GM12865 (cell line): ENCODE data around the gene SHCBP1.

Source experiments
- DNase-seq: peaks from one replicate; pipeline ENCODE4 v3.0.0; 2010; ENCODE audit warnings: low read depth
- H3K4me3 ChIP-seq: 2 replicates; pipeline ENCODE4 v1.5.1; 2011; ENCODE audit warnings: mild to moderate bottlenecking, low read depth, low read length, control low read depth
- CTCF ChIP-seq: IDR thresholded peaks from 2 replicates; pipeline ENCODE4 v1.5.1; 2011; ENCODE audit warnings: low read length, control low read depth, low read depth, inconsistent platforms; ENCODE audit not compliant: insufficient read depth; ENCODE audit errors: missing control alignments

Gene SHCBP1

GRCh38 chr16:46607529-46607928 lies 13.7 kb downstream of the SHCBP1 start:
- peak; percentile 55 for DNase-seq
- H3K4me3 ChIP-seq: no peak overlapping the region
- peak; percentile 14 for TF ChIP-seq CTCF

GRCh38 chr16:46606231-46606630 lies 14.9 kb downstream of the SHCBP1 start:
- no peak for DNase-seq
- no peak for TF ChIP-seq CTCF
- no peak overlapping the region for H3K4me3 ChIP-seq

GRCh38 chr16:46591257-46591656 lies 29.9 kb downstream of the SHCBP1 start:
- H3K4me3 ChIP-seq: no peak overlapping the region
- no peak for TF ChIP-seq CTCF
- no peak for DNase-seq

- no peak for DNase-seq
These were observed 35.1 kb downstream of the SHCBP1 start for GRCh38 chr16:46586011-46586577.

GRCh38 chr16:46583036-46583435 lies 38.1 kb downstream of the SHCBP1 start:
- TF ChIP-seq CTCF: no peak
- no peak for DNase-seq
- no peak overlapping the region for H3K4me3 ChIP-seq

More at GRCh38 chr16:46586011-46586577, 35.1 kb downstream of the SHCBP1 start:
- TF ChIP-seq CTCF: no peak
- H3K4me3 ChIP-seq: no peak overlapping the region

GRCh38 chr16:46582313-46582712 lies 38.9 kb downstream of the SHCBP1 start:
- TF ChIP-seq CTCF: no peak
- no peak for DNase-seq
- H3K4me3 ChIP-seq: no peak overlapping the region

GRCh38 chr16:46577988-46578579 lies 43.1 kb downstream of the SHCBP1 start:
- DNase-seq: no peak
- no peak overlapping the region for H3K4me3 ChIP-seq
- no peak for TF ChIP-seq CTCF
